Activated CD4-positive, alpha-beta T cell treated with anti-CD3 and anti-CD28 coated beads, Interleukin-2, amount 10 ng/mL, durations not matched to agents 7 days and 5 days (primary cell): ENCODE results near the gene PPT2. TPM values are rescaled to one million over a fixed set of nuclear protein-coding genes. Genes with fewer than 3 reads are reported as not detected.
A peak's percentile ranks its signal among the peaks of the same experiment; 100 is the strongest.
"Not testable (repeated sequence)": the region's sequence is repeated elsewhere in the genome, so short reads cannot be mapped to it uniquely, and the experiment has no call there.

Source experiments
- CTCF ChIA-PET: fragments of 350-600 bp; sonication (Branson Sonifier 250); formaldehyde crosslinking; loops from one replicate; lab custom pipeline; 2021; ENCODE audit warnings: antibody characterized with exemption; lab: Charles Lee
- POLR2A ChIA-PET: fragments of 350-600 bp; sonication (Branson Sonifier 250); formaldehyde crosslinking; loops from one replicate; lab custom pipeline; 2021; ENCODE audit warnings: antibody characterized with exemption; lab: Charles Lee
- DNase-seq: peaks from one replicate; pipeline ENCODE4 v3.0.0-alpha.2; 2020
- H3K27ac Mint-ChIP-seq: one replicate; pipeline ENCODE4 v1.8.0; 2021; ENCODE audit warnings: mild to moderate bottlenecking, moderate library complexity, mixed read lengths
- H3K27me3 Mint-ChIP-seq: one replicate; pipeline ENCODE4 v1.8.0; 2021; ENCODE audit warnings: mixed read lengths
- H3K36me3 Mint-ChIP-seq: one replicate; pipeline ENCODE4 v1.8.0; 2021; ENCODE audit warnings: low read depth, mixed read lengths
- H3K4me1 Mint-ChIP-seq: one replicate; pipeline ENCODE4 v1.8.0; 2021; ENCODE audit warnings: mixed read lengths
- H3K4me3 Mint-ChIP-seq: one replicate; pipeline ENCODE4 v1.8.0; 2021; ENCODE audit warnings: mild to moderate bottlenecking, moderate library complexity, mixed read lengths
- H3K9me3 Mint-ChIP-seq: one replicate; pipeline ENCODE4 v1.8.0; 2021; ENCODE audit warnings: mixed read lengths
- total RNA-seq, 2 experiments: library from RNA; stranded (reverse); gene quantifications; one replicate each; pipeline ENCODE4 v1.2.3, GENCODE V29; 2021

Gene PPT2
- total RNA-seq, 2 experiments from 2014 or later, result 8.3 to 9.2 TPM

- H3K9me3 Mint-ChIP-seq, result no peaks in the 10 kb centered on the region
- CTCF ChIA-PET, result interaction anchor here (0.5 to 2.6 kb wide), 10 partner anchors 9 to 90 kb away, joined by 3 to 20 read pairs (median 3); partner anchors contain the start of gene PBX2
- H3K27me3 Mint-ChIP-seq, result peaks cover 5% of the 10 kb centered on the region
- H3K27ac Mint-ChIP-seq, result peak overlapping the region; percentile 98
- peaks cover 46% of the 10 kb centered on the region for H3K4me1 Mint-ChIP-seq
- no peak for DNase-seq
- H3K36me3 Mint-ChIP-seq, result peaks cover 25% of the 10 kb centered on the region
- peak overlapping the region; percentile 98 for H3K4me3 Mint-ChIP-seq
- POLR2A ChIA-PET, result interaction anchor here (0.6 to 0.8 kb wide), 2 partner anchors 64 to 212 kb away, joined by 3 read pairs; no protein-coding TSS in a partner anchor
Observed at GRCh38 chr6:32129297-32130088, 24.4 kb upstream of the PPT2 start.

- POLR2A ChIA-PET, result no interaction called here
- H3K27ac Mint-ChIP-seq, result no peak overlapping the region
- H3K27me3 Mint-ChIP-seq, result peaks cover 16% of the 10 kb centered on the region
- peaks cover 37% of the 10 kb centered on the region for H3K4me1 Mint-ChIP-seq
- peak overlapping the region; percentile 40 for H3K4me3 Mint-ChIP-seq
- no peak for DNase-seq
- H3K36me3 Mint-ChIP-seq, result peaks cover 14% of the 10 kb centered on the region
- CTCF ChIA-PET, result interaction anchor here (2.0 kb wide), 1 partner anchor 18 kb away, joined by 5 read pairs; no protein-coding TSS in a partner anchor
- H3K9me3 Mint-ChIP-seq, result no peaks in the 10 kb centered on the region
Observed at GRCh38 chr6:32131439-32131948, 22.4 kb upstream of the PPT2 start.

- ChIA-PET CTCF (interaction anchor here (0.5 kb wide), 1 partner anchor 1416 kb away, joined by 3 read pairs; no protein-coding TSS in a partner anchor), POLR2A (no interaction called here)
- H3K27ac Mint-ChIP-seq, result no peak overlapping the region
- no peak for DNase-seq
- H3K27me3 Mint-ChIP-seq, result peaks cover 16% of the 10 kb centered on the region
- no peak overlapping the region for H3K4me3 Mint-ChIP-seq
- no peaks in the 10 kb centered on the region for H3K9me3 Mint-ChIP-seq
- H3K4me1 Mint-ChIP-seq, result peaks cover 30% of the 10 kb centered on the region
- peaks cover 9% of the 10 kb centered on the region for H3K36me3 Mint-ChIP-seq
Observed at GRCh38 chr6:32132110-32132509, 21.8 kb upstream of the PPT2 start.

GRCh38 chr6:32133786-32134185, 20.2 kb upstream of the PPT2 start:
- ChIA-PET POLR2A (no interaction called here), CTCF (interaction anchor here (0.6 kb wide), 1 partner anchor 12 kb away, joined by 3 read pairs; no protein-coding TSS in a partner anchor)
- Mint-ChIP-seq H3K36me3 (peaks cover 3% of the 10 kb centered on the region), H3K4me3 (no peak overlapping the region), H3K9me3 (no peaks in the 10 kb centered on the region), H3K27ac (no peak overlapping the region), H3K4me1 (peaks cover 18% of the 10 kb centered on the region), H3K27me3 (peaks cover 16% of the 10 kb centered on the region)
- DNase-seq, result no peak

- no peak overlapping the region for H3K27ac Mint-ChIP-seq
- no peaks in the 10 kb centered on the region for H3K9me3 Mint-ChIP-seq
- CTCF ChIA-PET, result no interaction called here
- no peak for DNase-seq
- no peaks in the 10 kb centered on the region for H3K36me3 Mint-ChIP-seq
- no peaks in the 10 kb centered on the region for H3K4me1 Mint-ChIP-seq
- peaks cover 20% of the 10 kb centered on the region for H3K27me3 Mint-ChIP-seq
- POLR2A ChIA-PET, result no interaction called here
- no peak overlapping the region for H3K4me3 Mint-ChIP-seq
Observed at GRCh38 chr6:32137454-32137853, 16.5 kb upstream of the PPT2 start.

GRCh38 chr6:32139590-32139989, 14.4 kb upstream of the PPT2 start:
- ChIA-PET CTCF (interaction anchor here (1.5 kb wide), 1 partner anchor 12 kb away, joined by 4 read pairs; the partner anchor contains the start of gene ATF6B), POLR2A (no interaction called here)
- Mint-ChIP-seq H3K36me3 (no peaks in the 10 kb centered on the region), H3K4me3 (no peak overlapping the region), H3K4me1 (no peaks in the 10 kb centered on the region), H3K9me3 (no peaks in the 10 kb centered on the region), H3K27ac (no peak overlapping the region), H3K27me3 (peaks cover 15% of the 10 kb centered on the region)
- DNase-seq, result no peak

- H3K4me3 Mint-ChIP-seq, result no peak overlapping the region
- no peaks in the 10 kb centered on the region for H3K4me1 Mint-ChIP-seq
- H3K9me3 Mint-ChIP-seq, result no peaks in the 10 kb centered on the region
- H3K27ac Mint-ChIP-seq, result no peak overlapping the region
- ChIA-PET POLR2A (interaction anchor here (0.6 kb wide), 1 partner anchor 12 kb away, joined by 3 read pairs; the partner anchor contains the start of gene ATF6B), CTCF (interaction anchor here (1.3 kb wide), 1 partner anchor 14 kb away, joined by 4 read pairs; no protein-coding TSS in a partner anchor)
- peaks cover 9% of the 10 kb centered on the region for H3K27me3 Mint-ChIP-seq
- H3K36me3 Mint-ChIP-seq, result no peaks in the 10 kb centered on the region
- DNase-seq, result no peak
Observed at GRCh38 chr6:32140420-32141046, 13.4 kb upstream of the PPT2 start.

- H3K36me3 Mint-ChIP-seq, DNase-seq, POLR2A ChIA-PET, H3K9me3 Mint-ChIP-seq, H3K27ac Mint-ChIP-seq, H3K4me3 Mint-ChIP-seq: not testable (repeated sequence)
- peaks cover 39% of the 10 kb centered on the region for H3K27me3 Mint-ChIP-seq
- H3K4me1 Mint-ChIP-seq, result peaks cover 14% of the 10 kb centered on the region
- CTCF ChIA-PET, result interaction anchor here (0.5 kb wide), 1 partner anchor 1516 kb away, joined by 3 read pairs; no protein-coding TSS in a partner anchor
Observed at GRCh38 chr6:32144238-32144637, 9.7 kb upstream of the PPT2 start.

- Mint-ChIP-seq H3K36me3 (peaks cover 2% of the 10 kb centered on the region), H3K4me3 (no peak overlapping the region), H3K27me3 (peaks cover 51% of the 10 kb centered on the region), H3K4me1 (peaks cover 20% of the 10 kb centered on the region), H3K9me3 (peaks cover 3% of the 10 kb centered on the region), H3K27ac (no peak overlapping the region)
- DNase-seq, result no peak
- POLR2A ChIA-PET, result no interaction called here
- CTCF ChIA-PET, result interaction anchor here (1.4 kb wide), 1 partner anchor 29 kb away, joined by 4 read pairs; no protein-coding TSS in a partner anchor
Observed at GRCh38 chr6:32146287-32146686, 7.7 kb upstream of the PPT2 start.

- POLR2A ChIA-PET, result no interaction called here
- Mint-ChIP-seq H3K4me3 (no peak overlapping the region), H3K4me1 (peaks cover 21% of the 10 kb centered on the region), H3K9me3 (peaks cover 3% of the 10 kb centered on the region), H3K36me3 (peaks cover 2% of the 10 kb centered on the region), H3K27ac (no peak overlapping the region), H3K27me3 (peaks cover 50% of the 10 kb centered on the region)
- CTCF ChIA-PET, result interaction anchor here (1.4 kb wide), 1 partner anchor 30 kb away, joined by 4 read pairs; no protein-coding TSS in a partner anchor
- no peak for DNase-seq
Observed at GRCh38 chr6:32146687-32147086, 7.3 kb upstream of the PPT2 start.

- no peak for DNase-seq
- H3K27me3 Mint-ChIP-seq, result peaks cover 53% of the 10 kb centered on the region
- peaks cover 2% of the 10 kb centered on the region for H3K36me3 Mint-ChIP-seq
- H3K27ac Mint-ChIP-seq, result no peak overlapping the region
- ChIA-PET POLR2A (no interaction called here), CTCF (interaction anchor here (0.6 to 1.5 kb wide), 4 partner anchors 12 to 48 kb away, joined by 3 to 7 read pairs (median 4); partner anchors contain the start of gene ATF6B)
- H3K4me1 Mint-ChIP-seq, result peaks cover 25% of the 10 kb centered on the region
- H3K4me3 Mint-ChIP-seq, result no peak overlapping the region
- peaks cover 3% of the 10 kb centered on the region for H3K9me3 Mint-ChIP-seq
Observed at GRCh38 chr6:32147401-32148132, 6.4 kb upstream of the PPT2 start.
